ENCODE data around the gene DPEP3.
"Not testable (repeated sequence)": the region's sequence is repeated elsewhere in the genome, so short reads cannot be mapped to it uniquely, and the experiment has no call there.

DPEP3 gene

DNA sequence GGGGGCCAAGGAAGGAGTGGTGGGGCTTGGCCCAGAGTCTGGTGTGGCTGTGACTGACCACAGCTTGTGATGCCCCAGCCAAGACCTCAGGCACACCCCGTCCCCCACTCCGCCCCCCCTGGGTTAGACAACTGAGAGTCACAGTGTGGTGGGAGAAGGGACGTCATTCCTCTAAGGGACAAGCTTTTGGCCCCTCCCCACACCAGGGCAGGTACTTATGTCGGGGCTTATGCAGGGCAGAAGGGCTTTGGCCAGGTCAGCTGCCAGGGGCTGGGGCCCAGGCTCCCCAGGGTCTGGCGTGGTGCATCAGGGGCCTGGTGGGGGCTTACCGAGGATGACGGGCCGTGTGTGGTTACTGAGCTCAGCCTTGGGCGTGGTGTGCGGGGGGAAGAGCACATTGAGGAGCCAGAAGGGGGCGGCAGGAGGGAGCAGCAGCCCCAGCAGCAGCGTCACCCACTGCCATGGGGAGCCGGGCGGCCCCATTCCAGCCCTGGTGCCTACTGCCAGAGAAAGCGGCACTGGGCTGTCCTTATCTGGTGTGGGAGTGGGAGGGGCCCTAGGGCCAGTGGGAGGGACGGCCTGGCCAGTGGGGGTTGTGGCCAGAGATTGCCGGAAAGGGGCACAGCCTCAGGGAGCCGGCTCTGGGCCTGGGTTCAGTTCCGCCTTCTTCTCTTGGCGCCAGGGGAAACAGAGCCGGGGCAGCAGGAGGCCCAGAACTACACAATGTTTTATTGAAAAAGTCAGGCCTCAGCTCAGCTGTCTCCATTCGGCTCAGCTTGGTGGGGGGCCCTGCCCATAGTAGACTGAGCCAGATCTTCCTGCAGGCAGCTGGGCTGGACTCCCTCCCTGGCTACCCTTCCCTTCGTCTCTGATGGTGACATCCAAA lies 36.4 kb downstream of the DPEP3 start, which contains the start of gene LCAT:
TSS of gene LCAT (minus strand) at position 502 of the 886 bp plus-strand sequence. CDS start at position 483, 19 bp downstream.
- no peak for DNase-seq

DNA sequence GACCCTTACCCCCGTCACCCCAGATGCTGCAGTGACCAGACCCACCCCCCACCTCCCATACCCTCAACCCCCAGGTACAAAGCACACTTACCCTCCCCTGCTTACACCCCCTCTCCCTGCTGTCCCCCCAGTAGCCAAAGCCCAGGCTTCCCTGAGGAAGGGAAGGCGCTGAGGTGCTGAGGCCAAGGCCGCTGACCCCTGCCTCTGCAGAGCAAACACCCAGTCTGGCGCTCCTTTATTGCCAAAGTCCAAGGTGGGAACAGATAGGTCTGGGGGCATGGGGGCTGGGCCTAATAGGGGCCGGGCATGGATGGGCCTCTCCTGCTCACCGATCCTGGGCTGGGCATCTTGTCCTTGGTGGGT lies 37.1 kb downstream of the DPEP3 start:
- no peak for DNase-seq

DNA sequence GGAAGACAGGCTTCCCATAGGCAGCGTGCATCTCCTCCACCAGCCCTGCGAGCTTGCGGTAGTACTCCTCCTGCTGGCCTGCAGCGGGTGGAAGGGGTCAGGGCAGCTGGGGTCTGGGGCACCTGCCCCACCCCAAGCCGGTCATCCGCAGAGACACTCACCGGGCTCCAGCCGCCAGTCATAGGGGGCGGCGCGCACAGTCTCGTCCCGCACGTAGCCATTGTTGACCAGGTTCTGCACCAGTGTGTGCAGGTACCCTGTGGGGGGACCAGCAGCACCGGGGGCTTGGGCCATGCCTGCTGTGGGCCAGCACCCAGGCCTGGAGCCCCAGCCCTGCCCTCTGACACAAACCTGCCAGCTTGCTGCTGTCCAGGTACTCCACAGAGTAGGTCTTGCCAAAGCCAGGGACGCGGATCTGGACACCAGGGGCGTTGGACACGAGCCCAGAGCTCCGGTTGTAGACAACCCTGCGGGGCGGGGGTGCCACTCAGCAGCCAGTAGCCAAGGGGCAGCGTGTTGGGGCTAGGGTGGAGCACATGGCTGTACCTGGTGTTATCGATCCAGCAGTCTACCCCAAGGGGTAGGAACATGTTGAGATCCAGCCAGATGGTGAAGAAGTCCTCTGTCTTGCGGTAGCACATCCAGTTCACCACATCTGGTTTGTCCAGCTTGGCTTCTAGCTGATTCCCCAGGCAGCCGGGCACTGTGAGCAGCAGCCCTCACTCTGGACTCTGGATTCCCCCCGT lies 37.6 kb downstream of the DPEP3 start:
- DNase-seq: no peak

DNA sequence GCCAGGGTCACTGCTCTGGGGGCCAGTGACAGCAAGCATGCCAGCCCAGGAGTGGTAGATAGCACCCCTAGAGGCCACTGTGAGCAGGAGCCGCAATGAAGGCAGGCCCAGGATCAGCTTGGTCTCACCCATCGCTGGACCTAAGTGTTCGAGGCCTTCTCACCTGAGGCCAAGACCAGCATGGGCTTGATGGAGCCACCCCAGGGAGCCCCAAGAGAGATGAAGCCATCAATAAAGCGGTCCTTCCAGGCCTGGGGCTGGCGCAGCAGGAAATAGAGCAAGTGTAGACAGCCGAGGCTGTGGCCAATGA lies 38.1 kb downstream of the DPEP3 start:
- DNase-seq: peak; percentile 36

DNA sequence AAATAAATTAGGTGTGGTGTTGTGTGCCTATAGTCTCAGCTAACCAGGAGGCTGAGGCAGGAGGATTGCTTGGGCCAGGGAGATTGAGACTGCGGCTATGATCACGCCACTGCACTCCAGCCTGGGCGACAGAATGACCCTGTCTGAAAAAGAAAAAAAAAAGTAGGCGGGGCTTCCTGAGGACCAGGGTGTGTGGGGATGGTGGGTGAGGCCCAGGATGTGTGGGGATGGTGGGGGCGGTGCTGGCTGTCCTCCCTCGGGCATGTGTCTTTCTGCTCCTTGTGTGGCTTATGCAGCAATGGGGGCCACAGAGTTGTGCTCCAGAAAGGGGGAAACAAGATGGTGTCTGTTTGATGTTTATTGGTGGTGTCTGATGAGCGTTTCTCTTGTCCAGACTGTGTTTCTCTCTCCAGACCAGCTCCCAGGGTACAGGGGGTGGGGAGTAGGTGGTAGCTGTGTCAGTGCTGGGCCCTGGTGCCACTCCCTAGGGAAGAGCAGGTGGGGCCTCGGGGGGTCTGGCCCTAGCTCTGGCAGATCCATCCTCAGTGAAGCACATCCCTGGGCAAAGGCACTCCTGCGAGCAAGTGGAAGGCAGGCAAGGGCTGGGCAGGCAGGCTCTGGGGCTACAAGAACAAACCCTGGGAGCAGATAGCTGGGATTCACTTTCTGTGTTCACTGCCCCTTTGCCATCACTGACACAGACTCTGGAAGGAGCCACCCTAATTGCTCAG lies 38.7 kb downstream of the DPEP3 start:
- DNase-seq: no peak

DNA sequence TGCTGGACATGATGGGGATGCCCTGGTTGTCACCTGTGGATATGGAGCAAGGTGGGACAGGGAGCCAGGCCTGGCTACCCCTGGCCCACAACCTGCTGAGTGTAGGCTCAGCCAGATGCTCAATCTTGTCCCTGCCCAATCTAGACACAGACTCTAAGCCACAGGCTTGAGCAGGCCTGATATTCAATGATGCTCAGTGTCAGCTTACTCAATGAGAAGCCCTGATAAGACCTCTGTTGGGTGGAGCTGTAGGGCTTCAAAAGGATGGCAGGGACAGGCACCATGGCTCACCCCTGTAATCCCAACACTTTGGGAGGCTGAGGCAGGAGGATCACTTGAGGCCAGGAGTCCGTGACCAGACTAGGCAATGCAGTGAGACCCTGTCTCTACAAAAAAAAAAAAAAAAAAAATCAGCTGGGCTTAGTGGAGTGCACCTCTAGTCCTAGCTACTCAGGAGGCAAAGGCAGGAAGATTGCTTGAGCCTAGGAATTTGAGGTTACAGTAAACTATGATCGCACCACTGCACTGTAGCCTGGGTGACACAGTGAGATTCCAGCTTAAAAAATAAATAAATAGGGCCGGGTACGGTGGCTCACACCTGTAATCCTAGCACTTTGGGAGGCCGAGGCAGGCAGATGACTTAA lies 39.7 kb downstream of the DPEP3 start:
- DNase-seq: no peak

DNA sequence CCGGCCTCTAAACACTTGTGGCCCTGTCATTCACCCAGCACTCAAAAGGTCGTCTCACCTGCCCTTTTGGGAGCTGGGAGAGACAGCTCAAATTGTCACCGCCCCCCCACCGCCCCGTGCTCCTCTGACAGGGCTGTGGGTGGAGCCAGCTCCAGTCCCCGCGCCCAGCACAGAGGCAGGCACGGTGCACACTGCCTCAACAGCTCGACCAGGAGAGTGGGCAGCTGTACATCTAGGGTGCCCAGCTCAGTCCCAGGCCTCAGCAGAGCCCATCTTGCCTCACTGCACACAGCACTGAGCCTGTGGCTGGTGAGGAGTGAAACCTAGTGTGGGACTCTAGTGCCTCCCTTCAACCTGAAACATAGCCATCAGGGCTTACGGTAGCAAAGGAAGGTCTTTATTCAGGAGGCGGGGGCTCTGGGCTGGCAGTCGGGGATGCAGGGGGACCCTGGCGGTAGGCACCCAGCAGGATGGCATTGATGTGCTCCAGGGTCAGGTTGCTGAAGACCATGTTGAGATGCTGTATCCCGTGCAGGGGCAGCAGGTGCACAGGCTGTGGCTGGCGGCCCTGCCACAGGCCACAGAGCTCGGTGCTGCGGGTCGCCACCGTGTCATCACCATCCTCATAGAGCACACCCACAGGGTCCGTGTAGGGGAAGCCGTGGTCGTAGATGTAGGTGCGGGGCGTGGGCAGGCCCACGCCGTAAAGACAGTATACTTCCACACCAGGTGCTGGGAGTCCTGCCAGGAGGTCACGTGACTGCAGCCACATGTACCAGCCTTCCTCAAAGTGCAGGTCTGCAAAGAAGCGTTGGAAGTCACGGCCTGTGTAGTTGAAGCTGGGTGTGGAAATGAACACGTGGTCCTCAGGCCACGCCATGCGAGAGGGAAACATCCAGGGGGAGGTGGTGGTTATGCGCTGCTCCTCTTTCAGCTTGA lies 40.5 kb downstream of the DPEP3 start:
- DNase-seq: peak; percentile 35

DNA sequence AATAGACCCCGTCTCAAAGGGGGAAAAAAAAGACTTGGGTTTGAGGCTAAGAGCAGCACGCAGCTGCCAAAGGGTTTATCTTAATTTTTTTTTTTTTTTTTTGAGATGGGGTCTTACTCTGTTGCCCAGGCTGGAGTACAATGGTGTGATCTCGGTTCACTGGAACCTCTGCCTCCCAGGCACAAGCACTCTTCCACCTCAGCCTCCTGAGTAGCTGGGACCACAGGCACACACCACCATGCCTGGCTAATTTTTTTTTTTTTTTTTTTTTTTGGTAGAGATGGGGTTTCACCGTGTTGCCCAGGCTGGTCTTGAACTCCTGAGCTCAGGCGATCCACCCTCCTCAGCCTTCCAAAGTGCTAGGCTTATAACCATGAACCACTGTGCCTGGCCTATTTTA lies 42.6 kb downstream of the DPEP3 start:
- DNase-seq: not testable (repeated sequence)

DNA sequence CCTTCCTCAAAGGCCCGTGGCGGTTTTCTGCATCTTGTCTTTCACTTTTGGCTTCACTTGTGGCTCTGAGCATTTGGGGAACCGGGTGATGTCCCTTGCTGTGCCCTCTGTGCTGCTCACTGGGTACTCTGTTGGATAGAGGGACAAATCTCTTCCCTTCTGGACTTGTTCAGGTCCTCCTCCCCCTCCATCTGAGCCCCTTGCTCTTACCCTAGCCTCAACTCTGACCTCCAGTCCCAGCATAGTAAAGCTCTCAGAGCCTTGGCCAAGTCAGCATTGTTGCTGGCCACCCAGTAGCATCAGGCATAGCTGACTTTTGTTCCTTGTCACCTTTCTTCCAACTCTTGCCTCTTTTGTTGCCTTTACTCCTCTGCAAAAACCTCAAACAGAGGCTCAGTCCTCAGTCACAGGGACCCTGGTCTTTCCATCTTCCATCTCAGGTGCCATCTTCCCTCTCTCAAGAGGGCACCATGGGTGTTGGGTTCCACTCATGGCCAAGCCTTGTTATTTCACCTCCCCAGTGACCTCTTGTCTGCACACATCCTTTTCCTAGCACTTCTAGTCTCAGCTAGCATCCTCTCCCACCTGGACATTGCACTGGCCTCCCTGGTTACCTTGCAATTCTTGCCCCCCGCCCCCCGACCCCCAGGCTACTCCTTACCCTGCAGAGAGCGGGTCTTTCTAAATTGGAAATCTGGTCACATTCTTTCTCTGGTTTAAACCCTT lies 43.3 kb downstream of the DPEP3 start:
- peak; percentile 82 for DNase-seq

DNA sequence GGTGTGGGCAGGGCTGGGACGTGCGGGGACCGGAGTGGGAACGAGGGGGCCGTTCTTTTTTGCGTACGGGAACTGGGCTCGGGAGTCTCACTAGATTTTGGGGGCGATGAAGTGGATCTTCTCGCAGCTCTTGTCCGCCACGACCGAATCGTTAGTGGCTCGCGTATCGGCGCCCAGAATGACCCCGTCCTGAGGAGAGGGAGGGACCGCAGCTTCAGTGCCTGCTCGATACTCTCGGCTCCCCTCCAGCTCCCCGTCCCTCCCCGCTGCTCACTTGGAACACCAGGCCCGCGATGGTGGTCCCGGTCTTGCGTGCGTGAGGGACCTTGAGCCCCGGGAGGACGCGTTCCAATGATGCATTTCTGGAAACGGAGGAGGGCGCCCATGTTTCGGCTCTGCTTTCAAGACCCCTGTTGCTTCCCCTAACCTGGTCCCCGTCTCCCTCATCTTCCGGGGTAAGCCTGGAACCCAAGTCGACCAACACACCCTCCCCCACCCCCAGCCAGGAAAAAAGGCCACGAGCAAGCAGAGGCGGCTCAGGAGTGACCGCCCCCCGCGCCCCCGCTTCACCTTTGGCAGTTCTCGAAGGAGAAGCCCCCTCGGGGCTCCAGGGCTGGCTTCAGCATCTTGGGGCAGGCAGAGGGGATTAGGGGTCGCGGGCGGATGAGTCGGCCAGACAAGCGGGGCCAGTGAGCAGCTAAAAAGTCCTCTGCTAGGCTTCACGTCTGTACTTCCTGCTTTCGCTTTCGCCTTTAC lies 44.0 kb downstream of the DPEP3 start, which contains the start of gene PSMB10:
TSS of gene PSMB10 (minus strand) at position 727 of the 756 bp plus-strand sequence. CDS start at position 626, 101 bp downstream.
- DNase-seq: peak; percentile 24

DNA sequence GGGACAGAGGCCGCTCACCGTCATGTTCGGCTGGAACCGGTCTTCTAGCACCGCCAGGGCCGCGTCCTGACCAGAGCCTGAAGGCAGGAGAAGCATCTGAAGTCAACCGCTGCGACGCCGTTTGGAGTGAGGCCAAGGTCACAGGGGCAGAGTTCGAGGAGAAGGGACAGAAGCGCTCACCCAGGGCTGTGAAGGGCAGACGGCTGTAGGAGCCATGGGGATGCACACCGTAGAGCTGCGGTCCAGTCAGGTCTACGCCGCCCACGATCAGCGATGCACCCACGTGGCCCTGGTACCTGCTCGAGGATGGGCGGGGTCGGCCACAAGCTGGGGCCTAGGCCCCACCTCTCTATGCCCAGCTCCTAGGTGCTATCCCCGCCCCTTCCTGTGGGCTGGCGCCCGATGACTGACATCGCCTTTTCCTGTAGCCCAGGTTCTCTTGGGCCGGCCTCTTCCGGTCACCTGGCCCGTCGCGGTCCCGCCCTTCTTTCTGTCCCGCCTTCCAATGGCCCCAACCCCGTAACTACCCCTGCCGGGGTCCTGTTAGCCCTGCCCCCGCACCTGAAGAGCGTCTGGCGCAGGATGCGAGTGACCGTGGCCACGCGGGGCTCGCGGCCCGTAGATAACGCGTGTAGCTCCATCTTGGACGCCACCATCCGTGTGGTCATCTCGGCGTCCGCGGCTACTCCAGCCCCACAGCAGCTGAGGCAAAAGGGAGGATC lies 44.7 kb downstream of the DPEP3 start:
- DNase-seq: peak; percentile 97

DNA sequence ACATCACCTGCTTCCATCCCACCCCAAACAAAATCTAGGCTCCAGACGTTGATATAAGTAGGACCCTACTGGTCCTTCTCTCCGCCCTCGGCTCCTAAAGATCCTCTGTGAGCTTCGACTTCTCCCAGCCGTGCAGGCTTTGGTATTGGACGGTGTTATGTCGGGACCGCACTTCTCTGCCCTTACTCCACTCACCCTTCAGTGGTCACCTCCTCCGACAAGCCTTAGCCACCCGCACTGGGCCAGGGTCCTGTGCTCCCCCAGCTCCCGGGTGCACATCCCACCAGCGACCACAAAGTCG lies 45.2 kb downstream of the DPEP3 start:
- no peak for DNase-seq

DNA sequence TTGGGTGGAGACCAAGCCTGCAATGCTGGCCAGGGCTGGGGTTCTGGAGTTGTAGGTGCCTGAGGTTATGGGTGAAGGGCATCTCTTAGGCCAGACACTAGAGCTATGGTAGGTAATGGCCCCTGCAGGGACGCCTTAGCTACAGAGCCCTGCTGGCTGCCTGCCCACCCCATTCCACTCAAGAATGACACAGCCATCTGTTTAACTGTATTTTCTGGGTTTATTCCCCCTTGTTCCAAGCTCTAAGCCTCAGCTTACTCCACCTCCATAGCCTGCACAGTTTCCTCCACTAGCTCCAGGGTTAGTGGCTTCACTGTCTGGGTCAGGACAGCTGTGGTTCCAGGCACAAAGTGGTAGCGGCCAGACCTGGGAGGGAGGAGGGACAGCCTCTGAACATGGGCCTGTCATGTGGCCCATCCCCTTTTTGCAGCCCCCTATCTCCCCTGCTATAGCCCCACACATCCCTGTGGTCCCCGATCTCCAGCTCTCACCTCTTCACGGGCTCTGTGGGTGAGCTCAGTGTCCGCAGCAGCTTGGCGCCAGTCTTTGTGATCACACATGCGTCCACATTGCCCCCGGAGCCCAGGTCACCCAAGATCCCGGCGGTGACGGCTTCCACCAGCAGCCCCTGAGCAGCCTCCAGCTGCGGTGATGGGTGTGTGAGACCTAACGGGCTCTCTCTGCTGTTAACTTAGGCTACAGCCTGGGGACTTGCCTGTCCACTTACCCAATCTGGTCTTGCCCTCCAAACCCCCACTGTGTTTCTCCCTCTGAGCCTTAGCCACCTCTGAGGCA lies 45.8 kb downstream of the DPEP3 start:
- DNase-seq: no peak

DNA sequence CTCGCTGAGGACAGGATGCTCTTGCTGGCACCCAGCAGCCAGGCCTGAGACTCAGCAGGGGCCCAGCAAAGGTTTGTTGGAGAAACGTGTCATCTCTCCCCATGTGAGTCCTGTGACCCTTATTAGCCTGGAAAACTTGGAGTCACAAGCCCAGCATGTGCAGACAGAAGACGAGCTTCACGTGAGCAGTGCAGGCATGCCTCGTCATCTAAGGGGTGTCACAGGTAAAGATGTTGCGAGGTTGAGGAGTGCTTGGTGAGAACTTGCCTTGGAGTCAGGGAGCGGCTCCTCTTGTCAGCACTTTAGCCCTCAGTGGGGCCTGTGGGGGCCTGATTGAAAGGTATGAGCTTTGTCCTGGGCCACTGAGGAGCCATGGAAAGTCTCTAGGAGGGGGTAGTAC lies 46.5 kb downstream of the DPEP3 start:
- no peak for DNase-seq

DNA sequence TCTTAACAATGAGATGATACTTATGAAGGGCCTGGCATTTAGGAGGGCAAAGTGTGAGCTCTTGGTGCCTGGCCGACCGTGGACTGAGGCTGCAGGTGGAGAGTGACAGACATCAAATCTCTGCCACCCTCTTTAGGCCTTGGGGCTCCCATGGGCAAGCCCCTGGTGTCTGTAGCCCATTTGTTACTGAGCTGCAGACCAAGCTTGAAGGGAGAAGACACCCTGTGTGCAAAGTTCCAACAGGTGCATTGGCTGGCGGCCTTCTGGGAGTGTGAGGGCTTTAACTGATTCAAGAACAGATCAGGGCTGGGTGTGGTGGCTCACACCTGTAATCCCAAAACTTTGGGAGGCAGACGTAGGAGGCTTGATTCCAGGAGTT lies 47.8 kb downstream of the DPEP3 start:
- no peak for DNase-seq

DNA sequence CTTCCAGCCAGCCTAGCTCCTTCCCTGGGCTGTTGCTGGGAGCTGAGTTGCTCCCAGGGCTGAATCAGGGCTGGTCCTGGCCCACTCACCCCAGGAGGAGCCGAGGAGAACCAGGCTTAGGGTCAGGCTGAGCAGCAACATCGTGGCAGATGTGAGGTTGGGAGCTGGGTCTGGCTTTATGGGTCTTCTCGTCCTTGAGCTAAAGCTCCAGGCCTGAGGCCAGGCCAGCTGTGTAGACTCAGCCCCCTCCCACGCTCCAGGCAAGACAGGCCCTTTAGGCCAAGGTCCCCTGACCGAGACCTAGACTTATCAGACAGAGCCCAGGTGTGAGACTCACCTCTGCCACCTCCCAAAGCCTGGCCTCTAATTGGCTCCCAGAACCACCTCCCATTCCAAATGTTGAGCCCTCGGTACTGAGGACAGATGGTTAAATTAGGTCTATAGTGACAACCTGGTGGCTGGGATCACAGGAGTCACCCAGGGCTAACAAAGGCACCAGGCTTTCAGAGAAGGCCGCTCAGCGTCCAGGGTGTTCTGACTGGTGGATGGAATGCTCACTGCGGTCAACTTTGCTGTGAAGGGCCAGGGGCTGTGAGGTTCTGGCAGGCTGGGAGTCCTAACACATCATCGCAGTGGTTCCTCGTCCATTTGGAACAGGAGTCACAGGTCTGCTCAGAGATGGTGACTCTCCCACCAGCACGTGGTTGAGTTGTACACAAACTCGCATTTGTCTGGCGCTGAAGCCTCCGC lies 48.4 kb downstream of the DPEP3 start, which contains the start of gene CTRL:
TSS of gene CTRL (minus strand) at position 151 of the 750 bp plus-strand sequence. CDS start at position 141, 10 bp downstream.
- no peak for DNase-seq

DNA sequence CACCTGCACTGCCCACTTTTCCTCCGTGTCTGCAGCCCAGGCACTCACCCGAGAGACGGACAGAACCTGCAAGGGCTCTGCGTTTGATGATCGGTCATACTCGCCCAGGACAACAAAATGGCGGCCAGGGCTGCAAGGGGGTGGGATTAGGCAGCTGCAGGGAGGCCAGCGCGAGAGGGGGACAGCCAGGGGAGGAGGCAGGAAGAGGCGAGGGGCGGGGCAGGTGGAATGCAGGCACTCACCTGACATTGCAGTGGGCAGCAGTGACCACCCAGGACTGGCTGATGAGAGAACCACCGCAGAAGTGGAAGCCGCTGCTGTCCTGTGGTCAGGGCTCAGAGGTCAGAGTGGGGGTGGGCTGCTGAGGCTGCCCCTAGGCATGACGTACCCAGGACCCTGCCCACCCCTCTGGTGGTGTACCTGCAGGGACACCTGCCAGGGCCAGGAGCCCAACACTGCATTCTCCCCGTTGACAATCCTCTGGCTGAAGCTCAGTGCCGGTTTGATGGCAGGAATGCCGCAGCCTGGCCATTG lies 49.6 kb downstream of the DPEP3 start:
- no peak for DNase-seq

DNA sequence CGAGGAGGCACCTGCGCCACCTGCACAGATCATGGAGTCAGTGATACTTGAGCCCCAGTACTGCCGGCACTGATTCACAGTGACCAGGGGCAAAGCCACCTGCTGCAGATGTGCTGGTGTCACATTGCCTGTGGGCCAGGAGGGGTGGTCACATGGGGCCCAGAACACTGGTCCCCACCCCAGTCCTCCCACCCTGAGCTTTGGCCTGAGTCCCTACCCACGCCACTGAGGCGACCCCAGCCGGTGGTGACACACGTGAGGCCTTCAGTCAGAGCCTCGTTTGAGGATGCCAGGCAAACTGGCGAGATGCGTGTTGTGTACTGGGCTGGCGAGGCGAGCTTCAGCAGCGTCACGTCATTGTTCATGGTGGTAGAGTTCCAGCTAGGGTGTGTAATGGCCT lies 50.1 kb downstream of the DPEP3 start:
- no peak for DNase-seq
